K562 (cell line): ENCODE results near the gene SLC4A2. TPM values are rescaled to one million over a fixed set of nuclear protein-coding genes. Genes with fewer than 3 reads are reported as not detected.

Experiments
- CTCF ChIP-seq, 3 experiments: IDR thresholded peaks in 2 of 3; conservative IDR thresholded peaks in 1 of 3; 2 replicates each; pipeline ENCODE4 v1.5.1; 2011 to 2012; ENCODE audit warnings: low read length in 3 of 3, mild to moderate bottlenecking in 3 of 3, control low read depth in 2 of 3, improper control_type of control experiment in 1 of 3, inconsistent platforms in 1 of 3, low read depth in 1 of 3, mixed read lengths in 1 of 3, moderate library complexity in 1 of 3; ENCODE audit not compliant: insufficient read depth in 2 of 3
- DIDO1 ChIP-seq: fragments of 450-650 bp; IDR thresholded peaks from 2 replicates; pipeline ENCODE4 v1.6.1; 2016; ENCODE audit warnings: low read depth, missing biosample characterization, missing genetic modification characterization
- E2F4 ChIP-seq: sonication (generic); formaldehyde crosslinking; IDR thresholded peaks from 2 replicates; pipeline ENCODE4 v1.8.0; 2022; ENCODE audit warnings: mild to moderate bottlenecking, low read depth, missing genetic modification reagents
- ETS1 ChIP-seq: conservative IDR thresholded peaks from 2 replicates; pipeline ENCODE4 v1.6.1; 2011; ENCODE audit warnings: low read depth, mild to moderate bottlenecking, low read length; ENCODE audit not compliant: control insufficient read depth
- GATAD2B ChIP-seq: fragments of 450-650 bp; IDR thresholded peaks from 2 replicates; pipeline ENCODE4 v1.6.1; 2017; ENCODE audit warnings: mild to moderate bottlenecking, borderline replicate concordance
- MITF ChIP-seq: IDR thresholded peaks from 2 replicates; pipeline ENCODE4 v1.6.1; 2014; ENCODE audit warnings: antibody characterized with exemption
- MTA3 ChIP-seq: fragments of 450-650 bp; formaldehyde crosslinking; IDR thresholded peaks from 2 replicates; pipeline ENCODE4 v1.6.1; 2017; ENCODE audit warnings: mild to moderate bottlenecking, borderline replicate concordance
- MTF1 ChIP-seq: fragments of 250-450 bp; sonication (Bioruptor Pico); IDR thresholded peaks from 2 replicates; pipeline ENCODE4 v1.9.0; 2021; ENCODE audit warnings: moderate library complexity, mild to moderate bottlenecking, inconsistent platforms, borderline replicate concordance
- NCOR1 ChIP-seq: fragments of 450-650 bp; IDR thresholded peaks from 2 replicates; pipeline ENCODE4 v1.6.1; 2016; ENCODE audit warnings: mild to moderate bottlenecking, moderate library complexity
- NFATC3 ChIP-seq: fragments of 450-650 bp; IDR thresholded peaks from 2 replicates; pipeline ENCODE4 v1.6.1; 2017; ENCODE audit warnings: mild to moderate bottlenecking
- PHF8 ChIP-seq: fragments of 200-600 bp; sonication (generic); IDR thresholded peaks from 2 replicates; pipeline ENCODE4 v1.6.1; 2012; ENCODE audit warnings: mixed run types, mild to moderate bottlenecking, inconsistent platforms, low read length, moderate library complexity, borderline replicate concordance
- POLR3G ChIP-seq: IDR thresholded peaks from 2 replicates; pipeline ENCODE4 v1.6.1; 2011; ENCODE audit not compliant: insufficient read length, insufficient replicate concordance; ENCODE audit errors: extremely low read depth
- PYGO2 ChIP-seq: fragments of 450-650 bp; IDR thresholded peaks from 2 replicates; pipeline ENCODE4 v1.6.1; 2016; ENCODE audit warnings: mild to moderate bottlenecking, missing genetic modification characterization, moderate library complexity, missing compliant biosample characterization
- RCOR1 ChIP-seq, 2 experiments: IDR thresholded peaks; 2 replicates each; pipeline ENCODE4 v1.6.1; 2012; ENCODE audit warnings: low read depth in 2 of 2, low read length in 2 of 2, borderline replicate concordance in 1 of 2, improper control_type of control experiment in 1 of 2
- TAL1 ChIP-seq: fragments of 450-650 bp; IDR thresholded peaks from 2 replicates; pipeline ENCODE4 v1.6.1; 2016; ENCODE audit warnings: mild to moderate bottlenecking
- TCF3 ChIP-seq: sonication (generic); formaldehyde crosslinking; IDR thresholded peaks from 2 replicates; pipeline ENCODE4 v1.4.0; 2020; ENCODE audit warnings: mild to moderate bottlenecking, missing genetic modification reagents
- ZBED1 ChIP-seq: IDR thresholded peaks from 2 replicates; pipeline ENCODE4 v1.6.1; 2014
- ZNF124 ChIP-seq: sonication (generic); formaldehyde crosslinking; IDR thresholded peaks from 2 replicates; pipeline ENCODE4 v1.8.1; 2022; ENCODE audit warnings: missing genetic modification reagents
- ZNF277 ChIP-seq: fragments of 250-450 bp; sonication (Bioruptor Pico); IDR thresholded peaks from 2 replicates; pipeline ENCODE4 v1.8.0; 2022; ENCODE audit warnings: inconsistent platforms, mild to moderate bottlenecking, moderate library complexity, borderline replicate concordance
- ZNF280B ChIP-seq: fragments of 250-450 bp; sonication (Bioruptor Pico); IDR thresholded peaks from 2 replicates; pipeline ENCODE4 v1.5.1; 2021; ENCODE audit warnings: mild to moderate bottlenecking
- polyA plus RNA-seq, 8 experiments: library from polyadenylated mRNA; depleted of rRNA in 4 of 8; stranded (reverse) in 5 of 8; unstranded in 3 of 8; fragments of >200 nt; fragmentation: Nextera tagmentation in 2 of 8; fragmentation: Illumina TruSeq in 1 of 8; extraction: Ambion mirVana in 2 of 8; extraction: Trizol in 1 of 8; gene quantifications; 2 replicates each; pipeline versions ENCODE4 v1.2.1 to v1.2.3, GENCODE V29; 2011 to 2014; ENCODE audit warnings: inconsistent platforms in 1 of 8, missing spikeins in 1 of 8
- total RNA-seq, 7 experiments: library from RNA; depleted of rRNA in 6 of 7; stranded (reverse); fragments of >200 nt in 6 of 7; fragmentation: Illumina TruSeq in 2 of 7; extraction: Trizol in 2 of 7; gene quantifications; 2 replicates each; pipeline versions ENCODE4 v1.2.1 to v1.2.3, GENCODE V29; 2011 to 2021; ENCODE audit warnings: low replicate concordance in 1 of 7

SLC4A2 gene
- total and polyA plus RNA-seq, 9 of the 15 experiments (the other 6 are each of a cell fraction or from before 2014, with no cell fraction given), result 11.4 to 375 (median 130) TPM

- TF ChIP-seq RCOR1 (IDR thresholded peaks at IDR 0.05; ENCODE audit: borderline replicate concordance in 1 of 2, low read depth in 2 of 2, low read length in 2 of 2), result peak in 1 of 2 experiments; percentile 47; a peak in 1 of 4 replicates
- peak; percentile 58; the same call in 1 of the 2 replicates for TF ChIP-seq MITF
- peak; percentile 53; the same call in 1 of the 2 replicates for TF ChIP-seq E2F4 (CRISPR knock-in tag)
- TF ChIP-seq ZNF124 (CRISPR knock-in tag), result no peak
- no peak for TF ChIP-seq ZNF277 (CRISPR knock-in tag)
- no peak for TF ChIP-seq TAL1
- peak; percentile 45; the same call in 1 of the 2 replicates for TF ChIP-seq MTA3
- no peak for TF ChIP-seq GATAD2B
- TF ChIP-seq DIDO1 (tag), result no peak
- no peak for TF ChIP-seq PHF8
- no peak for TF ChIP-seq ZNF280B
- TF ChIP-seq ETS1, result no peak
- peak; percentile 33; the same call in 1 of the 2 replicates for TF ChIP-seq TCF3 (CRISPR knock-in tag)
- no peak for TF ChIP-seq MTF1 (CRISPR knock-in tag)
- no peak for TF ChIP-seq NCOR1
- TF ChIP-seq NFATC3, result no peak
- TF ChIP-seq POLR3G, result no peak
- TF ChIP-seq CTCF (IDR thresholded peaks at IDR 0.05 in 2 of 3, conservative IDR thresholded peaks at IDR 0.05 in 1 of 3; ENCODE audit: insufficient read depth in 2 of 3, low read depth in 1 of 3, low read length in 3 of 3), result peak; percentile 32 to 52 (median 47); a peak in 5 of 6 replicates
- TF ChIP-seq ZBED1, result no peak
- TF ChIP-seq PYGO2, result 0 out of 2 replicates have a peak, but pooled peaks have one; percentile 31
These were observed 3.1 kb upstream of the SLC4A2 start (continued) for GRCh38 chr7:151056283-151056665.
